ENCODE measurements around the gene LBX1. TPM values are rescaled to one million over a fixed set of nuclear protein-coding genes. Genes with fewer than 3 reads are reported as not detected.

The LBX1 gene
- total and polyA plus RNA-seq, 2 of the 4 experiments (the other 2 are of a cell fraction), result not detected

DNA sequence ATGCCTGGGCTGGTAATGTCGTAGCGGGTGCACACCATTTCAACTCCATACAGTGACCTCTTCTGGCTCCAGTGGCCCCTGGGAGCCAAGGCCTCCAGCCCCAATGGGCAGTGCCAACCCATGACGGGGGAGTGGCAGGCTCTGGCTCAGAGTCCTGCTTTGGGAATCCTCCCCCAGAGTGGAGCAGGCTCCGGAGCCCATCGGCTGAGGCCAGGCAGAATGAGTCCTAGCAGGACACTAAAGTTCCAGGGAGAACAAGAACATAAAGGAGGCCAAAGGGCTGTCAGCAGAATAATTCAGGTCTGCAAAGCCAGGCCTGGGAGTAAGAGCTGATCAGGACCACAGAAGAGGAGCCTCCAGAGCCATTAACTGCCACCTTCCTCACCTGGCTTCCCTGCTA is 33.3 kb downstream of the LBX1 start:
- Histone ChIP-seq H2AK9ac (replicated peaks; ENCODE audit: low read depth, low read length, poor library complexity) (no peak overlapping the region), H3K4me3 (ENCODE audit: insufficient read depth, low read depth, low read length) (no peak overlapping the region), H2BK5ac (ENCODE audit: low read depth, low read length, poor library complexity, severe bottlenecking) (no peak overlapping the region), H4K5ac (ENCODE audit: low read depth, low read length) (no peak overlapping the region), H3K36me3 (ENCODE audit: control insufficient read depth, insufficient read depth, low read length) (no peaks in the 10 kb centered on the region), H2AFZ (replicated peaks; ENCODE audit: low read length, poor library complexity) (no peak overlapping the region), H3K4ac (ENCODE audit: low read depth, low read length) (no peak overlapping the region), H3K27me3 (ENCODE audit: control insufficient read depth, insufficient read depth, low read length) (peaks cover 46% of the 10 kb centered on the region), H3K4me1 (ENCODE audit: control insufficient read depth, insufficient read depth, low read length) (no peaks in the 10 kb centered on the region), H4K8ac (ENCODE audit: low read depth in 2 of 2, low read length in 2 of 2) (no peak overlapping the region), H3K23ac (ENCODE audit: low read depth, low read length) (no peak overlapping the region), H2BK20ac (ENCODE audit: low read depth, low read length) (no peak overlapping the region), H3K9me1 (ENCODE audit: insufficient read depth, low read length) (no peaks in the 10 kb centered on the region), H3K4me2 (ENCODE audit: low read depth, low read length) (no peak overlapping the region), H2BK120ac (ENCODE audit: low read depth, low read length) (no peak overlapping the region), H3K27ac (ENCODE audit: insufficient read depth, low read length) (no peak overlapping the region), H3K9me3 (ENCODE audit: control insufficient read depth, insufficient read depth, low read length) (no peaks in the 10 kb centered on the region), H3K9ac (ENCODE audit: low read depth, low read length) (no peak overlapping the region), H3K14ac (replicated peaks; ENCODE audit: low read depth, low read length) (no peak overlapping the region), H3K18ac (ENCODE audit: low read depth, low read length) (no peak overlapping the region), H4K91ac (ENCODE audit: insufficient read depth, low read depth, low read length) (no peak overlapping the region), H4K20me1 (ENCODE audit: insufficient read depth, low read length) (no peaks in the 10 kb centered on the region), H2BK15ac (ENCODE audit: low read depth, low read length) (no peak overlapping the region), H3K56ac (ENCODE audit: extremely low read depth, insufficient read depth, low read length) (no peak overlapping the region), H3K79me1 (ENCODE audit: low read depth in 1 of 2, low read length in 2 of 2) (no peaks in the 10 kb centered on the region), H2AK5ac (ENCODE audit: low read depth, low read length) (no peak overlapping the region)
- ChIA-PET CTCF (no interaction called here), POLR2A (ENCODE audit: unreplicated experiment) (no interaction called here)
- TF ChIP-seq, protein P1, sequence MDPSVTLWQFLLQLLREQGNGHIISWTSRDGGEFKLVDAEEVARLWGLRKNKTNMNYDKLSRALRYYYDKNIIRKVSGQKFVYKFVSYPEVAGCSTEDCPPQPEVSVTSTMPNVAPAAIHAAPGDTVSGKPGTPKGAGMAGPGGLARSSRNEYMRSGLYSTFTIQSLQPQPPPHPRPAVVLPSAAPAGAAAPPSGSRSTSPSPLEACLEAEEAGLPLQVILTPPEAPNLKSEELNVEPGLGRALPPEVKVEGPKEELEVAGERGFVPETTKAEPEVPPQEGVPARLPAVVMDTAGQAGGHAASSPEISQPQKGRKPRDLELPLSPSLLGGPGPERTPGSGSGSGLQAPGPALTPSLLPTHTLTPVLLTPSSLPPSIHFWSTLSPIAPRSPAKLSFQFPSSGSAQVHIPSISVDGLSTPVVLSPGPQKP (IDR thresholded peaks at IDR 0.05; ENCODE audit: borderline replicate concordance, low read depth, low read length), result no peak
- no peak for TF ChIP-seq MAFK (IDR thresholded peaks at IDR 0.05; ENCODE audit: low read depth, low read length)
- TF ChIP-seq FOS (IDR thresholded peaks at IDR 0.05; ENCODE audit: low read depth, low read length), result no peak
- no peak for TF ChIP-seq NFE2L2 (IDR thresholded peaks at IDR 0.05; ENCODE audit: low read depth, low read length)
- no peak for ATAC-seq (ENCODE audit: low read depth)
- DNase-seq, result no peak
- intact Hi-C loops (cut with micrococcal nuclease) (no loop called here), in situ Hi-C loops (cut with MboI; ENCODE audit: low sequenced_read_pairs) (no loop called here), dilution Hi-C loops (cut with HindIII; ENCODE audit: low sequenced_read_pairs, unreplicated experiment) (no loop called here)
- BruUV-seq (replicated peaks), result no TSS peak
- WGBS, 2 experiments (ENCODE audit: extremely low coverage in 2 of 2, insufficient read length in 1 of 2), result 80% methylated on average over 1 of the region's 5 CpGs; no CpG with 5 or more reads in 1 of the 2 experiments

Measured in IMR-90 (cell line).